ENCODE data around the gene CABLES1.

Gene CABLES1

GRCh38 chr18:23171581-23172156 is 36.4 kb downstream of the CABLES1 start:
- no peak for DNase-seq

- DNase-seq = no peak
These were observed 37.5 kb downstream of the CABLES1 start for GRCh38 chr18:23172591-23173380.

GRCh38 chr18:23173912-23174311 is 38.6 kb downstream of the CABLES1 start:
- DNase-seq = no peak

GRCh38 chr18:23176701-23177432 is 41.6 kb downstream of the CABLES1 start:
- no peak for DNase-seq

- no peak for DNase-seq
These were observed 42.3 kb downstream of the CABLES1 start for GRCh38 chr18:23177433-23178072.

GRCh38 chr18:23178201-23178600 is 42.9 kb downstream of the CABLES1 start:
- DNase-seq = no peak

- DNase-seq = no peak
These were observed 43.4 kb downstream of the CABLES1 start for GRCh38 chr18:23178661-23179081.

GRCh38 chr18:23179416-23179815 is 44.1 kb downstream of the CABLES1 start:
- DNase-seq = no peak

GRCh38 chr18:23181547-23181946 is 46.3 kb downstream of the CABLES1 start:
- DNase-seq = no peak

- no peak for DNase-seq
These were observed 47.3 kb downstream of the CABLES1 start for GRCh38 chr18:23182606-23183005.

GRCh38 chr18:23183411-23184150 is 48.3 kb downstream of the CABLES1 start:
- DNase-seq = no peak

- DNase-seq = no peak
These were observed 51.5 kb downstream of the CABLES1 start for GRCh38 chr18:23186781-23187180.

- no peak for DNase-seq
These were observed 52.9 kb downstream of the CABLES1 start for GRCh38 chr18:23188068-23188760.

- no peak for DNase-seq
These were observed 53.8 kb downstream of the CABLES1 start for GRCh38 chr18:23189099-23189498.

- DNase-seq = no peak
These were observed 54.7 kb downstream of the CABLES1 start for GRCh38 chr18:23189768-23190661.

- no peak for DNase-seq
These were observed 55.9 kb downstream of the CABLES1 start for GRCh38 chr18:23191232-23191631.

- DNase-seq = no peak
These were observed 58.5 kb downstream of the CABLES1 start for GRCh38 chr18:23193742-23194141.

- no peak for DNase-seq
These were observed 59.1 kb downstream of the CABLES1 start for GRCh38 chr18:23194155-23194996.

GRCh38 chr18:23194997-23195957 is 60.0 kb downstream of the CABLES1 start:
- no peak for DNase-seq

Measured in hippocampal formation (tissue), 2 donors.